HG03060 (cell line): ENCODE results near the gene RMI2.
A peak's percentile ranks its signal among the peaks of the same experiment; 100 is the strongest.

Experiments used
- ATAC-seq: cut with Tn5 transposase; IDR thresholded peaks from one replicate; pipeline ENCODE4 v1.9.1; 2021; ENCODE audit warnings: low read depth, moderate number of reproducible peaks; ENCODE audit not compliant: unreplicated experiment

RMI2 gene

DNA sequence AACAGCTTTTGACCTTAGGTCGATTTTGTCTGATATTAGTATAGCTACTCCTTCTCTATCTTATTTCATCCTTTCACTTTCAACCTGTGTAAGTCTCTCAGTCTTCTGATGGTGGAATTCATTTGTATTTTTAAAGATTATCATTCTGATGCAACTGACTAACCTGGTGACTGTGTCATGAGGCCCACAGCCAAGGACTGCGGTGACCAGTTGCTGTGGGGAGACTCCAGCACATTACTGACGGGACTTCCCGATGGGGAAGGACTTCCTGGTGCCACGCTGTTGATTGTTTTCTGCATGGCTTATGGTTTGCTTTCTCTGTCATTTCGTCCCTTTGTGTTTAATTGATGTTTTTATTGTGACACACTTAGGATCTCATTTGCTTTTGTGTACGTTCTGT is 34.2 kb downstream of the RMI2 start:
- peak; percentile 93 for ATAC-seq

DNA sequence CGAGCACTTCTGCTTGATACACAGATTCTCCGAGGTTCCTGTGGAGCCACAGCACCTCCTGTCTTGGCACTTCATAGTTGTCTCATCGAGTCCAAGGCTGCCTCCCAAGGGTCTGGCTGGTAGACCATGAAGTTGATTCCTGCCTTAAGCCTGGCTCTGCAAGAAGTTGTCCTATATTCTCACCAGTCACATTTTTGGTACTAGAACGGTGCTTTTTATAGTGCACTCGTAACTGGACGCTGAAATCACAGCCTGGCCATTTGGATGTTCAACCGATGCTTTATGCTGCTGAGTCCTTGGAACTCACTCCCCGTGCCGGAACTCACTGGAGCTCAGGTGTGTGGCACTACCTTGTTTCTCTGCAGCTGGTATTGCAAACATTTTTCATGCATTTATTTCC is 35.6 kb downstream of the RMI2 start:
- no peak for ATAC-seq

DNA sequence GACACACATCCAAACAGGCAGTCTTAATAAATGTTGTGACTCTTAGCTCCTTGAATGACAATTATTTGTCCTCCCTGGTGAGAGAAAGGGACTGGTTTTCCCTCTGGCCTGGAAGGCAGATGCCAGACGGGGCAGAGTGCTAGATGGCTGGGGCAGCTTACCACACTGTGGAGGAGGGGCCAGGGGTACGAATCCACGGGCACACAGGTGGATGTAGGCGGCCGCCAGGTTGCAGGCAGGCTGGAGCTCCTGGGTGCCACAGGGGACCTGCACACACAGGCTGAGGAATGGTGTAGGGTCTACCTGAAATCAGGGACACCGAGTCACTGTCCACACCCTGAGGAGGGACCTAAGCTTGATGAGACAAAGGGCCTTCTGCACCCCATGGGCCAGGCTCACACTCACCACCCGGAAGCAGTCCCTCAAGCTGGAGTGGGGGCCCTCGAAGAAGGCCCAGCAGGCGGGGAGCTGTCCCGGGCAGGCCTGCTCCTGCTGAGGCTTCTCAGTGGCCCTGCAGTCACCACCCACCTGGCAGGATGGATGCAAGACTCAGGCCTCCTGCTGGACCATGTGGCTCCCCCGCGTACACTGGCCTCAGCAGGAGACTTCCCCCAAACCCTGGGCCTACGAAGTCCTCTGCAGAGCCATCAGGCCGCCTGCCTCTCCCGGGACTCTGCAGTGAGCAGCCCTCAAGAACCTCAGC is 38.4 kb downstream of the RMI2 start:
- ATAC-seq: no peak

DNA sequence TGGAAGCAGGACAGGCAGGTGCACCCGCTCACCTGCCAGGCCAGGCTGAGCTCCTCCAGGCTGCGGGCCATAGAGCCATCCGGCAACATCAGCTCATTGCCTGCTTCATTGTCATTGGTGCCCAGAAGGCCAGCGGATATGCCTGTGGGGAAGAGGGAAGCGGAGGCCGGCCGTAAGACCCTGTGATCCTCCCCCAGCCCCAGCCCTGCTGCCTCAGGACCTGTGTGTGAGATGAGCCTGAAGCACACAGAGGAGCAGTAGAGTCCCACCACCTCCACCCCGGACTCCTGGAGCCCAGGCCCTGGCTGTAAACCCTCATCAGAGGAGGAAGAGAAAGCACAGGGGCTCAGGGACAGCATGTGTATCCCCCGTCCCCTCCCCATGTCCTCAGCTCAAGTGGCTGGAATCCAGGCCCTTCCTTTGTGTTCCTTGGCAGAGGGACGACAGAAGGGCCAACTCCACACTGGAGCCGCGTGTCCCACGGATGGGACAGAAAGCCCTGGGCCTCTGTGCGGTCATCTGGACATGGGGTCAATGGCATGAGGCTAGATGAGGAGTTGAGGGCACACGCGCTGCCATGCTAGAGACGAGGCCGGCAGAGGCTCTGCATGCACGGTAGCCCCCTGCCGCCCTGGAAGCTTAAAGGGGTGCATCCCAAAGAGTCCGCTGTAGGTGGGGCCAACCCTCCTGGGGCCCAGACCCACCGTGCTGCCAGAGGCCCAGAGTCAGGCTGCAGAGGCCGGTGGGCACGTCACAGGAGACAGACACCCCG is 39.1 kb downstream of the RMI2 start:
- no peak for ATAC-seq

DNA sequence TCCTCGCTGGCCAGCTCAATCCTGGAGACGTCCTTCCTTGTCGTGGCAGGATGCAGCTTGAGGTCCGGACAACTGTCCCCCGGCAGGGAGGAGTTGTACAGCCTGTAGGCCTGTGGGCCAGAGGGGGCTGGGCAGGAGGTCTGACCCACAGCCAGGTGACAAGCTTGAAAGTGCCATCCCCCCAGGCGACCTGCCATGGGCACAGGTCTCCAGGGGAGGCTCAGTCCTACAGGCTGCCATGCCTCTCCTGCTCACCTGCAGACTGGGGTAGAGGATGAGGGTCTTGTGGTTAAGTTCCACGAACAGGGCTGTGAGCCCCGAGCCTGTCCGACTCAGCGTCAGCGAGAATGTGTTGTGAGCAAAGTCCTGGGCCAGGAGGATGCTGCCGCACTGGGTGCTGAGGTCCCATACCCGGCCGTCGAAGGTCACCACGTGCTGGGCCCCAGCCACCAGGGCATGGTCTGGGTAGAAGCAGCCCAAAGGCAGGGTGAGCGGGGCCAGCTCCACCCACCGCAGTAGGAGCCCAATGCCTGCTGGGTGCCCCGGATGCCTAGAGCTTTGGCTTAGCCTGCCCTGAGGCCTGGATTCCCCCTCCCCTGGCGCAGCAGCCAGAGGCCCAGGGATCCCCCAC is 39.8 kb downstream of the RMI2 start:
- no peak for ATAC-seq

DNA sequence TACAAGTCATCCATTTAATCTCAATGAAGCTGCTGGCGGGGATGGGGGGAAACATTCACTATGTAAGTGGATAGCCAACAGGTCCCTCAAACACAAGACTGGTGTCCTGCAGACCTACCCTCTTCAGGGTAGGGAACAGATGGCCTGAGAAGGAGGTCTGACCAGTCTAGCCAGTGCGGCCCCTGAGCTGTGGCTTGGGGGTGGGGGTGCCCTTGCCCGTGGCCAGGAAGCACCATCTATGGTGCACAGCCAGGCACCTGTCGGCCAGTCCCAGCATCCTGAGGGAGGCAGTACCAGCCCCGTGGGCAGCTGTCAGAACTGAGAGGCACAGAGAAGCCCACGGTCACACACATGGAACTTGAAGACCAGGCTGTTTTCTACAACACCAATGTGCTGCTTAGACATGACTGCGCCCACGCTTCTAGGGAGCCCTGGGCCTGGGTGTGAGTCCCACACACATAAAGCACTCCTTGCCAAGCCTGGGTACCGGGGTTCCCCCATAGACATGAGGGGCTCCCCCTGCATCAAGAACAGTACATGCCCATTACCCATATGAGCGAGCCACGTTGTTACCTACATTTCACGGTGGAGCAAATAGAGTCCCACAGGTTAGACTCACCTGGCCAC is 40.9 kb downstream of the RMI2 start:
- ATAC-seq: no peak

DNA sequence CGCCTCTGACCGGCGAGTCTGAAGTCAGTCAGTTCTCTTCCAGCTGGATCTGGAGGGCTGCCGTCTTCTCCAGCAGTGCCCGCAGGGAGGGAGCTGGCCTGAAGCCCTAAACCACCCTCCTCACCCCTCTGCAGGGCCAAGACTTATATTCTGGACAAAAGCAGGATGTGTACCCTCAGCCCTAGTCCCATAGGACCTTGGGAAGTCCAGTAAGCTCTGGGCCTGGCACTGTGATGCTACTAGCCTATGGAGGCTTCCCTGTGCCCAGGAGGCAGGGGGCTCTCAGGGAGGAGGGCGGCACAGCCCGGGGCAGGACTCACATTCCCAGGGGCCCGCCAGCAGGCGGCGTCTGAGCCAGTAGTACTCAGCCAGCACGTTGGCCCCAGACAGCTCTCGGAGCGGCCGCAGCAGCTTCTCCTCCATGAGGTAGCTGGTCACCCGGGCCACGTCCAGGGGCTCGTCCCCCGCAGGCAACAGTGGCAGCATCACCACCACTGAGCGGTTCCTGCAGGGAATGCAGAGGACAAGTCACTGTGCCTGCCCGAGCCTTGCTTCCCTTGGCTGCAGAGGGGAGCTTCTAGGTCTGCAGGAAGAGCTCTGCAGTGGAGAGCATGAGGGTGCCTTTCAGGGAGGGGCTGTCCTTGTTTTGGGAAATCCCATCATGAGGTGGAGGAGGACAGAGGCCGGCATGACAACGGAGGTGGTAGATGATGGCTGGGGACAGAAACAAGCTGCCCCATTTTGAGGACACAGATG is 41.7 kb downstream of the RMI2 start:
- no peak for ATAC-seq

DNA sequence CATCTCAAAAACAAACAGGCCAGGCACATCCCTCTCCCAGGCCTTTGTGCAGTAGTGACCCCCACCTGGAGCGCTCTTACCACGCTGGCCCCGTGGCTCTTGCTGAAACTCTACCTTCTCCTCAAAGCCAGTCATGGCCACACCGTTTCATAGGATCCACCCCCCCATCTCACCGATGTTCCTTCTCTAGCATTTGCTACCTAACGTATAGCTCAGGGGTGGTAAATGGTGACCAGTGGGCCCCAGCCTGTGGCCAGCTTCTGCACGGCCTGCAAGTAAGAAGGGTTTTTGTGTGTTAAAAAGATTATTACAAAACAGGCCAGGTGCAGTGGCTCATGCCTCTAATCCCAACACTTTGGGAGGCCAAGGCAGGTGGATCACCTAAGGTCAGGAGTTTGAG is 43.8 kb downstream of the RMI2 start:
- ATAC-seq: no peak

DNA sequence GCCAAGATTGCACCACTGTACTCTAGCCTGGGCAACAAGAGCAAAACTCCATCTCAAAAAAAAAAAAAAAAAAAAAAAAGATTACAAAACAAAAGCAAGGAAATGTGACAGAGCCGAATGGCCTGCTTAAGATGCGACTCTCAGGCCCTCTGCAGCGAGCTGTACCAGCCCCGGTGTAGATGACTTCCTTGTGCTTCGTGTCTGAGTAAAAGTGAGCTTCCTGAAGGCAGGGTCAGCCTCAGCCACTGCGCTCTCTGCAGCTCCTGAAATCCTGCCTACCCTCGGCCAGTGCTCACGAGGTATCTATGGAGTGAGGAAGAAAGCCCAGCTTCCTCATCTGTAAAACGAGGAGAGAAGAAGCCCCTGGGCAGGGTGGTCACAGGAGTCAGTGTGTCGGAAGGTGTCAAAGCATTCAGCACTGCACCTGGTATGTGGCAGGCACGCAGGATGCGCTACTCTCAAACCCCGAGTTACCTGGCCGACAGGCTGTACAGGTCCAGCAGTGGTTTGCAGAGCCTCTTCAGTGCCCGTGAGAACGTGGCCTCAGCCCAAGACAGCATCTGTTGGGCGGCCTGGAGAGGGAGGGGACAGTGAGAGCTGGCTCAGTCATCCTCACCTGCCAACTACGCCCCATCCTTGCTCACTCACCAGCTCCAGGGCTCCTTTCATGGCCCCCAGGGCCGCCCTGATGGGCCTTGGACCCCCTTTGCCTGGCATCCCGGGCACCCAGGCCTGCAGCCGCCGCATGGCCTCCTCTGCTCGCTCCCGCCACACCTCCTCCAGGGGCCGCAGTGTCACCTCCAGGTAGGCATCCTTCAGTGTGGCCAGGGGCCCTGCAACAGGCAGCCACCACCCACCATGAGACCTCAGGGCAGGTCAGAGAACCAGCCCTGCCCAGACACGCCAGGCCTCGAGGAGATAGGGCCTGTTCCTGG is 44.6 kb downstream of the RMI2 start:
- no peak for ATAC-seq

DNA sequence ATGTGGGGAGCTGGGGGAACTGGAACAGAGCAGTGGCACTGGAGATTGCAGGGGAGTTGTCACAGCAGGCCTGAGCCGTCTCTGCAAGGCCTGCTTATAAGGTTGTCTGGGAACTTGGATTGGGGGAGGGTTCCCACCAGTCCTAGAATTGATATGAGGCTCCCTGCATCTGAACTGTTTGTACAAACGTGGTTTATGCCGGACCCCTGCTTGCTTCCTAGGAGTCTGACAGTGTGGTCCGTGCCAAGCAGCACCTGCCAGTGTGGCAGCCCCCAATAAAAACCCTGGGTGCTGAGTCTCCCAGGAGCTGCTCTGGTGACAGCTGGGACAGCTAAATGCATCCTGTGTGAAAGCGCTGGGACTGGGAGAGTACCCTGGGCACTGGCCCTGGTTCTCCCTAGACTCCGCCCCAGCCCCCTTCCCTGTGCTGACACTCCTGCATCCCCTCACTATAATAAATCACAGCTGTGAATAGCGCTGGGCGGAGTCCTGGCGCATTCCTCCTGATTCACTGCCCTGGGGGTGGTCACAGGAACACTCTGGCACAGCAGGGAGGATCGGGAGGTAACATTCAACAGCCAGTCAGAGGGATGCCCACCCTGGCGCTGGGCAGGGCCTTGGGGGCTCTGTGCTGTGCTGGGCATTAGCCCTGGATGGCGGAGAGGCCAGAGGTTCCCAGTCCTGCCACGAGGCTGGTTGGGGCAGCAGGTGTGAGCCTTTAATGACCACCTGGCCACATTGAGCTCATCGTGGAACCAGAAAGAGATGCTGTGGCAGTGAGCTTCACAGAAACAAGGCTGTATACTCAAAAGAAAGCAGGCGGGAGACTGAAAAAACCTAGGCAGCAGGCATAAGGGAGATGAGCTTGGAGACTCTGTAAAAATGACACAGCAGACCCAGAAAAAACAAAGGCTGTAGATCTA is 45.6 kb downstream of the RMI2 start:
- no peak for ATAC-seq

DNA sequence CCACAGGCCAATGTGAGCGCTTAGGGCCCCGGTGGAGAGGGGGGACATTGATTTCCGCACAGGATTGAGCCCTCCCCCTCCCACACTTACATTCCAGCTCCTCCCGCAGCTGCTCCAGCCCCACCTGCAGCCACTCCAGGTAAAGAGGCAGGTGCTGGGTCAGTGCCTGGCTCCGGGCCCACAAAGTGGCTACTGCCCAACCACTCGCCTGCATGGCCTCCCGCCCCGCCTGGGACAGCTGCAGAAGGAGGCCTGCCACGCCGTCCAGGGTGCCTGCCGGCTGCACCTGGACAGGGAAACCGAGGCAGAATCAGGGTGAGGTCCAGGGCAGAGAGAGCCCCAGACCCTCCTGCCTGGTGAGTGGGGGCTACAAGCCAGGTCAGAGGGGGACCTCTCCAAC is 46.3 kb downstream of the RMI2 start:
- ATAC-seq: no peak

DNA sequence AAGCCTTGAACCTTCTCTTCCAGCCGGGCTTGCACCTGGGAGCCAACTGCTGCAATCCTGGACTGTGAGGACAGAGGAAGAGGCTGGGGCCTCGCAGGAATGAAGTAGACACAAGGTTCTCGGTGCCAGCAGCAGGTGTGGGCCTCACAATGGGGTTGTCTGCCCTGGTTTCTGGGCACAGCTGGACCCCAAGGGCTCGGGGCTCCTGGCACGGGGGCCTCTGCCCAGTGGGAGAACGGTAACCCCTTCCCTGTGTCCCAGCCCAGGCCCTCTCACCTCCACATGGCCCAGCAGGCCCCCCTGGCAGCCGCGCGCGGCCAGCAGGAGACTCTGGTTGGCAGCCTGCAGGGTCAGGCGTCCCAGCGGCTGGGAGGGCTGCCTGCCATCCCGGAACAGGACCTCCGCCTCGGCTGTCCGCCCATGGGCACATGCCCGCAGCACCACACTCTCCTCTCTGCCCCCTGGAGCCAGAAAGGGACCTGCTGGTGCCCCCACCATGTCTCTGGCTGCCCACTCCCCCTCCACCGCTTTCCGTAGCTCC is 46.9 kb downstream of the RMI2 start:
- ATAC-seq: no peak

DNA sequence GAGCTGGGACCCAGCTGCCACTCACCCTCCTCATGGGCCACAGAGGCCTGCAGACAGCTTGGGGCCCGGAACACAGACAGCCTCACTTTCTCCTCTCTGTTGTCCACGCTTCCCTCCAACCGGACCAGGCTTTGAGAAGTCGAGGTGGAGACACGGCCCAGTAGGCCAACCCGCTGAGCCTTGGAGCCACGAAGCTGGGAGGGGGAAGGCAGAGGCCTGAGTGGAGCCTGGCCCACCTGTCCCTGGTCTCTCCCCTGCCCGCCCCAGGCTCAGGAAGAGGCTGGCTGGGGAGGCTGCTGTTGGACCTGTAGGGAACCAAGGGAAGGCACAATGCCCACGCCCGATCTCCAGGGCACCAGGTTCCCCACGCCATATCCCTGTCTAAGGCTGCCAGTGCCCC is 48.1 kb downstream of the RMI2 start:
- no peak for ATAC-seq

DNA sequence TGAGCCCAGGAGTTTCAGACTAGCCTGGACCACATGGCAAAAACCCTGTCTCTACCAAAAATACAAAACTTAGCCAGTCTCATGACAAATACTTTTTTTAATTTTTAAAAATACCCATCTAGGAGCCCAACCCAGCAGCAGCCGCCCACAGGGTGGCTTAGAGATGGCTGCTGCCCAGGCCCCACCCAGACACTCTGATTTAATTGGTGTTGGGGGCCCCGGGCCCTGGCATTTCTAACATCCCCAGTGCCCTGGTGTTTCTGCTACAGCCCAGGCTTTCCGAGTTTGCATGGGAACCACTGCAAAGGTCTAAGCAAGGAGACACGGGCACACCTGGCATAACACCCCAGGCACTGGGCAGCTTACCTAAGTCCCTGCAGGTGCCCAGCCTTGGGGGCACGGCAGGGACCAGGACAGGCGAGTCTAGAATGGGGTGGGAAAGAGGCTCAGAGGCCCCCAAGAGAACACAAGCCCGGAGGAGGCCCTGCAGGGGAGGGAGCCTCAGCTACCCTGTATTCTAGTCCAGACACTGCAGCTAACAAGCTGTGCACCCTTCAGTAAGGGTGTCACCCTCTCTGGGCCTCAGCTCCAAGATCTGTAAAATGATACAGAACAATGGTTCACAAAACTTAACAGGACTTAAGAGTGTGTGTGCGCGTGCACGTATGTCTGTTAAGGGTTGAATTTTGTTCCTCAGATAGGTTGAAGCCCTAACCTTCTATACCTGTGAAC is 48.8 kb downstream of the RMI2 start:
- ATAC-seq: no peak

DNA sequence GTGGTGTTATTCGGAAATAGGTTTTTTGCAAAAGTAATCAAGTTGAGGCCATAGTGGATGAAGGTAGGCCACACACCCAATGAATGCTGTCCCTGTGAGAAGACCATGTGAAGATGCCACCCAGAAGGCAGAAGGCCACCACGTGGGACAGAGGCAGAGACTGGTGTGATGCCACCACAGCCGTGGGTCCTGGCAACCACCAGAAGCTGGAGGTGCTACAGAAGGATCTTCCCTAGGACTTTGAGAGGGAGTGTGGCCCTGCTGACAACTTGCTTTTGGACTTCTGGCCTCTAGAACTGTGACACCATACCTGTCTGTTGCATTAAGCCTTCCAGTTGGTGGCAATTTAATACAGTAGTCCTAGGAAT is 49.3 kb downstream of the RMI2 start:
- no peak for ATAC-seq

DNA sequence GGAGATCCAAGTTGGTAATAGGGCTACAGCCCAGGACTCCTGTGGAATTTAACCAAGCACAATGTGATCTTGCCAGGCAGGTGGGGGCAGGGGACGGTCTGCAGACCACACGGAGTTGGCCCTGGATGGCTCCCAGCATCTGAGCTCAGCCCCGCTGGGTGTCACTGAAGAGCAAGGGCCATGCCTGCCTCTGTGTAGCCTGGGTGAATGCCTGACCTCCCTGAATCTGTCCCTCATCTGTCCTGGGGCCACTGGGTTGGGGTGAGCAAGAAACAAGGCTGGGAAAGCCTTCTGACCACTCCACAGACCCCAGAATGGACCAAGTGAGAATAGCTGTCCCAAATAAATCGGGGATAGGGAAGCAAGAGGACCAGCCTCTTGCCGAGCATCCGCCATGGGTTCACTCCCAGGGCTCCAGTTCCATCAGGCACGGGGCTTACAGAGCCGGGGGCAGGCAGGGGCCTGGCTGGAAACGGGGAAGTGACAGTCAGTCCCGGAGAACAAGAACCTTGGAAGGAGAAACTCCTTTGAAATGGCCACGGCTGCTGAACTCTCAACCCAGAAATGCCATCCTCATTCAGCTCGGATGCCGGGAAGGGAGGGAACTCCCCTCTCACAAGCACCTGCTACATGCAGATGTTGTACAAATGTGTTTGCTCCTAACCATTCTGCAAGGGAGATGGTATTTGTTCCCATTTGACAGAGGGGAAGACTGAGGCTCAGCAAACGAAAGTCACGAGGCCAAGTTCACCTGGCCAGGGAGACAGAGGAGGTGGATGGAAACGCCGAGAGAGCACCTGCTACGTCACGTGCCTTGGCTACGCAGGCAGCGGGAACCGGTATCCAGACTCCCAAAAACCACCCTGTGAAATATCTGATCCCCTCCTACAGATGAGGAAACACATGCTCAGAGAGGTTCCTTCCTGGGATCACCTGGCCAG is 50.0 kb downstream of the RMI2 start:
- no peak for ATAC-seq

DNA sequence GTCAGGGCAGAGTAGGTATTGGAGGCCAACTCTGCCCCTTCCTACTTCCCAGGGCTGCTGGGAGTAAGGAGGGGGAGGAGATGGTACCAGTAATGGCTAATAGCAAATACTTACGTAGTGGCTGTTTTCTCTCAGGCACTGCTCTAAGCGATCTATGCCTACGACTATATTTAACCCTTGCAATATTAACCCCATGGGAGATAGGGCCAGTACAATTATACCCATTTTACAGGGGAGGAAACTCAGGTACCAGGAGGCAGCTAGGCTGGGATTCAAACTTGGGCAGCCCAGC is 50.6 kb downstream of the RMI2 start:
- ATAC-seq: no peak
